Measurements from ENCODE around the gene MACROD1.

Gene MACROD1

GRCh38 chr11:64029773-64030172, 136.1 kb downstream of the MACROD1 start:
- no peak for DNase-seq

GRCh38 chr11:64028398-64029115, 137.4 kb downstream of the MACROD1 start:
- DNase-seq, result no peak

- no peak for DNase-seq
These were observed 138.1 kb downstream of the MACROD1 start for GRCh38 chr11:64027651-64028397.

DNA sequence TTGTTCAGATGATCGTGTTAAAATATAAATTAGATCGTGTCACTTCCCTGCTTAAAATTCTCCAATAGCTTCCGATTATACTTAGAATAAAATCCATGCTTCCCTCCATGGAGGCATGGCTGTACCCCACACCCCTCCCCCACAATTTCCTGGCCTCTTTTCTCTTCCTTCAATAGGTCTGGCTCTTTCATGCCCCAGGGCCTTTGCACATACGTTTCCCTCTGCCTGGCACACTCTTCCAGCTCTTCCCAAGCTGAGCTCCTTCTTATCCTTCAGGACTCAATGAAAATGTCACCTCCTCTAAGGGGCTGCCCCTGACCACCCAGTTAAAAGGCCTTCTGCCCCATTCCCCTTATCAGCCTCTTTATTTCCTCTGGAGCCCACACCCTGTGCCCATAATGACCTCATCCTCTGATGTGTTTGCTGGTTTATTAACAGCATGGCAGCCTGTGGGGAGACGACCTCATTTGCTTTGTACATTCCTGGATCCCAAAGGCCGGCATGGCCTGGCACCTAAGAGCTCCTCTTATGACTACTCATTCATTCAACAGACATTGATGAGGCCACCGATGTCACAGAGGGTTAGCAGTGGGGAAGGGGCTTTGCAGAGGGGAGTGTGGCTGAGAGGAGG, 139.2 kb downstream of the MACROD1 start:
- DNase-seq, result no peak

- no peak for DNase-seq
These were observed 140.7 kb downstream of the MACROD1 start for GRCh38 chr11:64025205-64025604.

DNA sequence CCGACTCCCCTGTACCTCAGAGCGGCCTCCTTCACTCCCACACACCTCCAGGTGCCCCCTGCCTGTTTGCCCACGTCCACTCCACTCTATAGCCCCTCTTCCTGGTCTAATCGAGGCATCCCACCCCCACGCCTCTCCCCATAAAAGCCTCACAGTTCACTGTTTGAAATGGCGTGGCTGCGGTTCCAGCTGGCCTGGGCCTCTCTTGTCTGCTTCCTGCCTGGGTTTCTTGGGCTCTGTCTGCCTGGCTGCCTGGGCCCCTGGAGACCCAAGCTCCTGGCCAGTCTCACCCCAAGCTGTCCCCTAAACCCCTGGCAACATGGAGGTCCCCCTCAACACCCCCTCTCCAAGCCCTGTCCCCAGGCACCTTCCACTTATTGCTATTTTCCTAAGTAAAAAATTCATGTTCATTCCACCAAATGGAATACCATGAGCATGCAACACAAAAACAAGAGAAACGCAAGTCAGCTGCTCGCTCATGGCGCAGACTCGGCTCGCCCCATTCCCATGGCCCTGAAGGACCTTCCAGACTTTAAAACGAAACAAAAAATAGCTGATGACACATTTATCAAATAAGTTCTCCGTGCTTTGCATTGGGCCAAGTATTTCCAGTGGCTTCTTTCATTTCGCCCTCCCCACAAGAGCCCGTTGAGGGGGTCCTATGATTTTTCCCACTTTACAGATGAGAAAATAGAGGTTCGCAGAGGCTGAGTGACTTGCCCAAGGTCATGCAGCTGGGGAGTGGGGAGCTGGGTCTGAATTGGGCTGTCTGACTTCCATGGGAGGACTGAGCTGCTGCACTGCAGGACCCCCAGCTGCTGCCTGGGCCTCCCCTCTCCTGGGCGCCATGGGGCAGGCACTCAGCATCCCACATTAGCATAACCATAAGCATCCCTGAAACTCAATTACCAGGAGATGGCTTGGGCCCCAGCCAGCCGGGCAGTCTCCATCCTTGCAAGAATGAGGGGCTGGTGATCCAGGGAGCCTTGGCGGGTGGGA, 141.9 kb downstream of the MACROD1 start:
- DNase-seq, result no peak

GRCh38 chr11:64022125-64022784, 143.7 kb downstream of the MACROD1 start:
- DNase-seq, result no peak

GRCh38 chr11:64021757-64022093, 144.2 kb downstream of the MACROD1 start:
- DNase-seq, result no peak

DNA sequence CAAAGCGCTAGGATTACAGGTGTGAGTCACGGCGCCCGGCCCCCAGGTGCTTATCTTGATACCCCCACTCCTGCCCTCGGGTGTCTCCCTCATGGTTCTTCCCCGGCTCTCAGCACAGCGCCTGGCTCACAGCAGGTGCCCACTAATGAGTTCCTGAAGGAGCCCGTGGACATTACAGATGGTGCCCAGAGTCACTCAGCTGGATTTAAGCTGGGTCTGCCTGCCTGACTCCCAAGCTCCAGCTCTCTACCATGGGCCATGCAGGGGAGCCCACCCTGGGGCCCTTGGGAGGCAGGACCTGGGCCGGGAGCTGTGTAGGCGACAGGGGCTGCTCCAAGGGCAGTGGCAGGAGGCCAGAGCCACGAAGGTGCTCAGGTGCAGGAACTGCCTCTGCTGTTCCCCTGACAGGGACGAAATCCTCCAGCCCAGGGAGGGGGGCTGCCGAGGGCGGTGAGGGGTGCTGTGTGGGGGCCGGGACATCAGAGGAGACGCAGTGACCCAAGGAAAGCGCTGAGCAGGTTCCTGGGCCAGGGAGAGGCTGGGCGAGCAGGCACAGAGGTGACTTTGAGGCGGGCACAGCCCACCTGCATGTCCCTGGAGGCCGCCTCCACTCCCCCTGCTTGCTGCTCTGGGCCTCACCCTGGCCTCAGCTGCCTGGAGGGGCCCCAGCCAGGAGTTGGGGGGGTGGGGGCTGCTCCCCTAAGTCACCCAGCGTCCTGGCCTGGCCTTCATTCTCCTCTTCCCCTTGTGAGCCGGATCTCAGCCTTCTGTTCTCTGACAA, 144.7 kb downstream of the MACROD1 start:
- DNase-seq, result no peak

DNA sequence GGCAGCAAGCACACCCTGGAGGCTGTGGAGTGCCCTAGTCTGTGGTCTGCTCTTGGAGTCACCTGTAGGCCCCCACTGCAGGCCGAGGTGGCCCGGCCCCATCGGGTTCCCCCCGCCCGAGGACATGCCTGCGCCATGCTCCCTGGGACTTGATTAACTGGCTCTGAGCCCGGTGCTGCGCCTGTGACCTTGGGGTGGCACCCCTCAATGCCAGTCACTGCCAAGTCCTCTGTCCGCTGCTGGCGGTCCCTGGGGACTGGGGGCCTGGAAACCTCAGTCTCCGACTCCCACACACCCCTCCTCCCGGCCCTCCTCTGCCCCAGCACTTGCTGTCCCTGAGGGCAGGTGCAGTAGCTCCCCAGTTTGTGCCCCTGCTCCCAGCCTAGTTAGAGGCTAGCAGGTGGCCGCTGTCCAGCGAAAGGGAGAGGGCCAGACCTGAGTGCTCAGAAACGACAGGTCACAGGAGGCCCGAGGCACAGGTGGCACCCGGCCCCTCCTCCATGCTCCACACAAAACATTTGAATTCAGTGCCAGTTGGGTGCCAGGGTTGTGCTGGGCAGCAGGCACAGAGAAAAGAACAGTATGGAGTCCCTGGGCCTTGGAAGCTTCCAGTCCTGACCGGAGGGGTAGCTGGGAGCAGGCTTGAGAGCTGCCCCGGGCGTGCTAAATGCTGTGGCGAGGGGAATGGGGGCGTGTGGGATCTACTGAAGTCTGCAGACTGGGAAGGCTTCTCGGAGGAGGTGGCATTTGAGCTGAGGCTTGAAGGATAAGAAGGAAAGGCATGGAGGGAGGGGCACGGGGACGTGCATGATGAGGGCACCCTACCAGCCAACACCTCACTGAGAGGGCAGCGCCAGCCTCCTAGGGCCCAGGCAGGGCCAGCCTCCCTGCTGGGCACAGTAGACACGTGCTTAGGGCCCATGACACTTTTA, 146.5 kb downstream of the MACROD1 start:
- no peak for DNase-seq

DNA sequence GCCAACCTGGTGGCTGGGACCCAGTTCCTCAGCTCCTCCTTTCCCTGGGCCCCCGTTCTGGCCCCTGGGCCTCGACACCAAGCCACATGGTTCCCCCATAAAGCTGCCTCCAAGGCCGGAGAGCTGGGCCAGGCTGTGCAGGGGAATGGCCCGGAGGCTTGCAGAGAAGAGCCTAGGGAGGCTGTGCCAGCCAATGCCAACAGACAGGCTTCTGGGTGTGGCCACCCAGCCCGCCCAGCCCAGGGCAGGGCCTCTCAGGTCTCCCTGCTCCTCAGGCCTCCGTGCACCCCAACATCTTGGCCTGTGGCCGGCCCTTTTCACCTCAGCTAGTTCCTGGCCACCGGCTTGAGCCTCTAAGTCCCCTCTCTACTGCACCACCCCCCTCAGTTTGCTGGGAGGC, 147.6 kb downstream of the MACROD1 start:
- DNase-seq, result no peak

DNA sequence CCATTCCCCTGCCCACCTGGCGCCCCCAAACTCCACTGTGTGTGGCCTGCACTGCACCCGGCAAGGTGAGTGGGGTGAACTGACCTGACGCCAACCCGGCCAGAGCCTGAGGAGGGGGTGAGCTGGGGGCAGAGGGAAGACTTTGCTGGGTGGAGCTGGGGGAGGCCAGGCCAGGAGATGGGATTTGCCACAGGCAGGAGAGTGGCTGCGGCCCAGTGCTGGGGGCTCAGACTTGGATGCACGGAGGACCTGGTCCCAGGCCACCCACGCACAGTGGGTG, 148.0 kb downstream of the MACROD1 start:
- DNase-seq, result no peak

DNA sequence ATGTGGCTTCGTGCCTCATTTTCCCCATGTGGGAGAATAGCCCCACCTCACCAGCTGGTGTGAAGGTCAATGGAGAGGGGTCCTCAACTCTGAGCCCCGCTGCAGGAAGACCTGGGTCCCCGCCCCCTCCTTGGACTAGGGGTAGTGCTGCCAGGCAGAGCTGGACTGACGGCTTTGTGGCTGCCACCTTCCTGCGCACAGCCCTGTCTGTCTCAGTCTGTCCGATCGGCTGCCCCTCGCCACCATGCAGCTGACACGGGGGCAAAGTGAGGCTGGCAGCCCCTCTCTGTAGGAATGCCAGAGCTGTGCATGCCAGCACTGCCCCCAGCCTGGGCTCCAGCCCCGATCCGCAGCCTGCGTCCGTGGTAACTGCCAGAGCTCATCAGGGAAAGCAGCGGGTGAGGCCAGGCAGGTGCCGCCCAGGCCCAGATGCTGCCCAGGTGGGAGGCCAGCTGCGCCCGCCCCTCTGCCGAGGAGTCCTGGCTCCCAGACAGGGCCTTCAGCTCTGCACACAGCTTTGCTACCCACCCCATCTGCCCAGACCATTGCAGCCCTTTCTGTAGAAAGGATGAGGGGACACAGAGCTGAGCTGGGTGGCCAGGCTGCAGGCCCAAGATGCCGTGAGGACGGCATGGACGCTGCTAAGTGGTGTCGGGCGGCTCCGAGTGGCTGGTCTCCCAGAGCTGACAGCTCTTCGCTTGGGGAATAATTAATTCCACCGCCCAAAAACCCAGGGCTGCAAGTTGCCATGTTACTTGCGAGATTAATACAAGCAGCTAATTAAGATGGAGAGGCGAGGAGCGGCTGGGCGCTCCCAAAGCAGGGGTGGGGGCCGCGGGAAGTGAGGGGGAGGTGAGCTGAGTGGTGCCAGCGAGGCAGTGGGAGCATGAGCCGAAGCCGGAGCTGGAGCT, 149.7 kb downstream of the MACROD1 start:
- DNase-seq, result no peak

GRCh38 chr11:64015510-64015909, 150.4 kb downstream of the MACROD1 start:
- DNase-seq, result no peak

DNA sequence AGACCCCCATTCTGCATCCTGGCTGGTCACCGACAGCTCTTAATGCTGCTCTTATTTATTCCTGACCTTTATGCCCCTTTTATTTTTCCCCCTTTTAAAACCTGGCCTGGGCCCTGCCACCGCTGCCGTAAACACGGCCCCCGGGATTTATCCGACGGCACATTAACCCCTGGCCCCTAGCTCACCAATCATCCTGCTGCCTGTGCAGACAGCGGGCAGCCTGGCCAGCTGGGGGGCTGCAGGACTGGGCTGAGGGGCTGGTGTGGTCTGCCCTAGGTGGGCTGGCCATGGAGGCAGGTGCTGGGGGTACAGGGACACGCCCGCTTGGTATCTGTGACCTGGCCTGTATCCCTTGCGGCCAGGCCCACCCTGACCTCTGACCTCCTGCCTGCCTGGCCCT, 151.6 kb downstream of the MACROD1 start:
- DNase-seq, result no peak

DNA sequence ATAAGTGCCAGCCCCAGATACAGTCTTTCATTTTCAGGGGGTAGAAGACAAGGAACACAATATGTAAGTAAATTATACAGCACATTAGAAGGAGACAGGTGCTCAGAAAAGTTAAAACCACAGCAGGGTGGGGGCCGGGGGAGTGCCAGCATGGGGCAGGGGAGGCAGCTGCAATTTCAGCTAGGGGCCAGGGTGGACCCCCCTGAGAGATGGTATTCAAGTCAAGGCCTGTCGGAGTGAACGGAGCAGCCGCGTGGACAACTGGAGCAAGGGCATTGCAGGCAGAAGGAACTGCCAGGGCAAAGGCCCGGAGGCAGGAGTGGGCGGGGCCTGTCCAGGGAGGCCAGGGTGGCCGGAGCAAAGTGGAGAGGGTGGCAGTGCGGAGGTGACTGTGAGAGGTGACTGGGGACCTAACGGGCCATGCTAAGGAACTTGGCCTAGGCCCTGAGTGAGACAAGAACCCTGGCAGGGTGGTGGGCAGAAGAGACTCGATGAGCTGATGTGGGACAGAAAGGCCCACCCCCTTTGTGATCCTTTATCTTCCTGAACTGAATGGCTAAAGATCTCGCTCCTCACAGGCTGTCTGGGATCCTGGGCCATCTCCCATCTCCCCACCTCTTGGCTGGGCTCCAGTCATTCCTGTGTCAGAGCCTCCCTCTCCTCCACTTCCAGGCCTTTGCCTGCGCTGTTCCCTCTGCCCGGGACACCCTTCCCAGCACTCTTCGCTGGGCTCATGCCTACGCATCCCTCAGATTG, 152.6 kb downstream of the MACROD1 start:
- no peak for DNase-seq

DNA sequence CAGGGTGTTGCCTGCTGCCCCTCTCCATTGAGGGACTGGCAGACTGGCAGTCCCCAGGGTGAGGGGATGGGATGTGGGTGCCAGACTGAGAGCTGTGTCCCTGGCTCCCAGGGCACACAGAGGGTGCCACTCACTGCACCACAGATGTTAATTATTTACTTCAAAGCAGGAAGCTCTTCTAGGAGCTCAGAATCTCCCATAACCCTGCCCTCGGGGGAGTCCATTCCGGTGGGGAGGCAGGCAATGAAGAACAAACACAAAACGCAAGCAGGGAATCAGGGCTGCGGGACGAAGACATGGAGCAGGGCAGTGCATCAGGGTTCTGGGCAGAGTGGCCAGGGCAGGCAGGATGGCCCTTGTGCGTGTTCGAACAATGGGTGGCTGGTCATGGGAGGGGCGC, 154.5 kb downstream of the MACROD1 start:
- no peak for DNase-seq

- no peak for DNase-seq
These were observed 155.1 kb downstream of the MACROD1 start for GRCh38 chr11:64010783-64011182.

GRCh38 chr11:64009710-64010109, 156.2 kb downstream of the MACROD1 start:
- DNase-seq, result no peak
